HepG2 (cell line): ENCODE data around the gene CHKB. TPM values are rescaled to one million over a fixed set of nuclear protein-coding genes. Genes with fewer than 3 reads are reported as not detected.
A peak's percentile ranks its signal among the peaks of the same experiment; 100 is the strongest.

Experiments
- ARHGAP35 ChIP-seq: sonication (generic); formaldehyde crosslinking; IDR thresholded peaks from 2 replicates; pipeline ENCODE4 v1.9.0; 2022; ENCODE audit warnings: mild to moderate bottlenecking, inconsistent platforms, moderate library complexity, missing genetic modification reagents, borderline replicate concordance
- CREB1 ChIP-seq, 2 experiments: fragments of 450-650 bp in 1 of 2; IDR thresholded peaks; 2 replicates each; pipeline ENCODE4 v1.6.1; 2016 to 2017; ENCODE audit warnings: control low read depth in 1 of 2, mild to moderate bottlenecking in 1 of 2, missing compliant biosample characterization in 1 of 2, missing genetic modification characterization in 1 of 2
- KDM6A ChIP-seq: IDR thresholded peaks from 2 replicates; pipeline ENCODE4 v1.6.1; 2016; ENCODE audit warnings: low read depth
- MED13 ChIP-seq: sonication (generic); formaldehyde crosslinking; IDR thresholded peaks from 2 replicates; pipeline ENCODE4 v1.5.0; 2020; ENCODE audit warnings: missing genetic modification reagents
- MIXL1 ChIP-seq: IDR thresholded peaks from 2 replicates; pipeline ENCODE4 v1.6.1; 2016
- NFKBIZ ChIP-seq: IDR thresholded peaks from 2 replicates; pipeline ENCODE4 v1.6.1; 2018; ENCODE audit warnings: missing genetic modification reagents, missing compliant biosample characterization
- NPAS2 ChIP-seq: sonication (generic); formaldehyde crosslinking; IDR thresholded peaks from 2 replicates; pipeline ENCODE4 v1.8.0; 2022; ENCODE audit warnings: mild to moderate bottlenecking, missing genetic modification reagents, borderline replicate concordance
- NR2F6 ChIP-seq, 2 experiments: IDR thresholded peaks; 2 replicates each; pipeline ENCODE4 v1.6.1; 2016; ENCODE audit warnings: antibody characterized with exemption in 1 of 2, mild to moderate bottlenecking in 1 of 2
- ONECUT2 ChIP-seq: sonication (generic); formaldehyde crosslinking; IDR thresholded peaks from 2 replicates; pipeline ENCODE4 v1.4.0; 2020; ENCODE audit warnings: missing genetic modification reagents
- PRPF4 ChIP-seq: fragments of 200-400 bp; formaldehyde crosslinking; IDR thresholded peaks from 2 replicates; pipeline ENCODE4 v1.6.1; 2016; ENCODE audit warnings: low read length, low read depth; ENCODE audit not compliant: poor library complexity, severe bottlenecking
- RFX1 ChIP-seq: fragments of 450-650 bp; IDR thresholded peaks from 2 replicates; pipeline ENCODE4 v1.6.1; 2017
- SAP130 ChIP-seq: IDR thresholded peaks from 2 replicates; pipeline ENCODE4 v1.6.1; 2016; ENCODE audit warnings: low read depth
- SNAPC5 ChIP-seq: sonication (generic); formaldehyde crosslinking; IDR thresholded peaks from 2 replicates; pipeline ENCODE4 v1.8.1; 2023; ENCODE audit warnings: mild to moderate bottlenecking, missing genetic modification reagents, borderline replicate concordance
- STAG1 ChIP-seq: sonication (generic); formaldehyde crosslinking; IDR thresholded peaks from 2 replicates; pipeline ENCODE4 v1.4.0; 2020; ENCODE audit warnings: missing genetic modification reagents
- ZBTB38 ChIP-seq: sonication (generic); formaldehyde crosslinking; IDR thresholded peaks from 2 replicates; pipeline ENCODE4 v1.5.1; 2020; ENCODE audit warnings: mild to moderate bottlenecking, missing genetic modification reagents
- ZBTB39 ChIP-seq: sonication (generic); formaldehyde crosslinking; IDR thresholded peaks from 2 replicates; pipeline ENCODE4 v1.5.0; 2020; ENCODE audit warnings: missing genetic modification reagents
- ZFP36 ChIP-seq: fragments of 150-350 bp; IDR thresholded peaks from 2 replicates; pipeline ENCODE4 v1.6.1; 2018; ENCODE audit warnings: borderline replicate concordance, low read length, low read depth; ENCODE audit not compliant: partially characterized antibody
- ZFP36L1 ChIP-seq: sonication (generic); formaldehyde crosslinking; IDR thresholded peaks from 2 replicates; pipeline ENCODE4 v1.8.0; 2022; ENCODE audit warnings: mild to moderate bottlenecking, missing genetic modification reagents, moderate library complexity
- ZFP37 ChIP-seq: sonication (generic); formaldehyde crosslinking; IDR thresholded peaks from 2 replicates; pipeline ENCODE4 v1.4.0; 2020; ENCODE audit warnings: missing genetic modification reagents, borderline replicate concordance
- ZNF253 ChIP-seq: sonication (generic); formaldehyde crosslinking; IDR thresholded peaks from 2 replicates; pipeline ENCODE4 v1.8.0; 2022; ENCODE audit warnings: mild to moderate bottlenecking, missing genetic modification reagents, borderline replicate concordance
- ZNF331 ChIP-seq: sonication (generic); formaldehyde crosslinking; IDR thresholded peaks from 2 replicates; pipeline ENCODE4 v1.4.0; 2020; ENCODE audit warnings: missing genetic modification reagents
- ZNF33A ChIP-seq: sonication (generic); formaldehyde crosslinking; IDR thresholded peaks from 2 replicates; pipeline ENCODE4 v1.5.1; 2020; ENCODE audit warnings: missing genetic modification reagents, mild to moderate bottlenecking, moderate library complexity, borderline replicate concordance
- ZNF451 ChIP-seq: sonication (generic); formaldehyde crosslinking; IDR thresholded peaks from 2 replicates; pipeline ENCODE4 v1.5.0; 2020; ENCODE audit warnings: mild to moderate bottlenecking, missing genetic modification reagents
- ZNF501 ChIP-seq: sonication (generic); formaldehyde crosslinking; IDR thresholded peaks from 2 replicates; pipeline ENCODE4 v1.5.1; 2020; ENCODE audit warnings: mild to moderate bottlenecking, moderate library complexity, missing genetic modification reagents
- polyA plus RNA-seq, 8 experiments: library from polyadenylated mRNA; depleted of rRNA in 3 of 8; stranded (reverse) in 7 of 8; unstranded in 1 of 8; fragments of >200 nt; fragmentation: Illumina TruSeq in 4 of 8; extraction: Trizol in 4 of 8; gene quantifications; 2 replicates each; pipeline versions ENCODE4 v1.2.1 to v1.2.3, GENCODE V29; 2011 to 2016; ENCODE audit warnings: low read depth in 4 of 8, missing spikeins in 1 of 8, mixed read lengths in 1 of 8; ENCODE audit not compliant: insufficient read depth in 1 of 8
- total RNA-seq, 5 experiments: library from RNA; depleted of rRNA; stranded (reverse); fragments of >200 nt; fragmentation: Illumina TruSeq; extraction: Trizol; gene quantifications; 2 replicates each; pipeline ENCODE4 v1.2.3, GENCODE V29; 2016; ENCODE audit warnings: low read depth in 1 of 5
- TF ChIP-seq, protein P1 (sequence below): sonication (generic); formaldehyde crosslinking; IDR thresholded peaks from 2 replicates; pipeline ENCODE4 v1.4.0; 2020; ENCODE audit warnings: missing genetic modification reagents
- TF ChIP-seq, protein P2 (sequence below): IDR thresholded peaks from 2 replicates; pipeline ENCODE4 v1.6.1; 2016; ENCODE audit warnings: mild to moderate bottlenecking
- TF ChIP-seq, protein P3 (sequence below): sonication (generic); formaldehyde crosslinking; conservative IDR thresholded peaks from 2 replicates; pipeline ENCODE4 v1.4.0; 2020; ENCODE audit warnings: missing genetic modification reagents

Gene CHKB
- total and polyA plus RNA-seq, 2 of the 13 experiments (the other 11 are each of a cell fraction or from before 2014, with no cell fraction given) = 24.5 to 42.7 TPM

DNA sequence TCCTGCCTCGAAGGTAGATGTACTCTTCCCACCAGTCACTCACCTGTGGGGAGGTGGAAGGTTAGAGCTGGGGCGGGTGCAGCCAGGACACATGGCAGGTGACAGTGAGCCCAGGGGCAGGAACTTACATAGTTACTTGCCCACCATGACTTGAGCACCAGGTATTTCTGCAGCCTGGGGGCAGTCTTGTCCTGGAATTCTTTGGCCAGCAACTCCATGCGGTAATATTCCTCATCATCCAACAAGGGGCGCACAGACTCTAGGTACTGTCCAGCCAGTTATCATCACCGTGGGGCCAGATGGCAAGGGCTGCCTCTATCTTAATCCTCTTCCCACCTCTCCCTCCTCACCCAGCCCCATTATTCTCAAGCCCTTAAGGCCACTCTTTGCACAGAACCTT, 6.6 kb downstream of the CHKB start (continued):
- TF ChIP-seq, protein P1, sequence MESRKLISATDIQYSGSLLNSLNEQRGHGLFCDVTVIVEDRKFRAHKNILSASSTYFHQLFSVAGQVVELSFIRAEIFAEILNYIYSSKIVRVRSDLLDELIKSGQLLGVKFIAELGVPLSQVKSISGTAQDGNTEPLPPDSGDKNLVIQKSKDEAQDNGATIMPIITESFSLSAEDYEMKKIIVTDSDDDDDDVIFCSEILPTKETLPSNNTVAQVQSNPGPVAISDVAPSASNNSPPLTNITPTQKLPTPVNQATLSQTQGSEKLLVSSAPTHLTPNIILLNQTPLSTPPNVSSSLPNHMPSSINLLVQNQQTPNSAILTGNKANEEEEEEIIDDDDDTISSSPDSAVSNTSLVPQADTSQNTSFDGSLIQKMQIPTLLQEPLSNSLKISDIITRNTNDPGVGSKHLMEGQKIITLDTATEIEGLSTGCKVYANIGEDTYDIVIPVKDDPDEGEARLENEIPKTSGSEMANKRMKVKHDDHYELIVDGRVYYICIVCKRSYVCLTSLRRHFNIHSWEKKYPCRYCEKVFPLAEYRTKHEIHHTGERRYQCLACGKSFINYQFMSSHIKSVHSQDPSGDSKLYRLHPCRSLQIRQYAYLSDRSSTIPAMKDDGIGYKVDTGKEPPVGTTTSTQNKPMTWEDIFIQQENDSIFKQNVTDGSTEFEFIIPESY (CRISPR knock-in tag) = 0 out of 2 replicates have a peak, but pooled peaks have one; percentile 14
- TF ChIP-seq ZBTB39 (CRISPR knock-in tag) (no peak), ZNF501 (CRISPR knock-in tag) (no peak), CREB1 (IDR thresholded peaks at IDR 0.05) (no peak), CREB1 (CRISPR knock-in tag; IDR thresholded peaks at IDR 0.05) (no peak), ZFP36L1 (CRISPR knock-in tag) (no peak), RFX1 (no peak), ZNF451 (no peak), MED13 (no peak), ZNF331 (CRISPR knock-in tag) (peak; percentile 26; the same call in 1 of the 2 replicates), NR2F6 (IDR thresholded peaks at IDR 0.05) (no peak), NR2F6 (CRISPR knock-in tag; IDR thresholded peaks at IDR 0.05) (peak; percentile 17; the same call in 1 of the 2 replicates), NFKBIZ (CRISPR knock-in tag) (no peak), PRPF4 (no peak), MIXL1 (CRISPR knock-in tag) (0 out of 2 replicates have a peak, but pooled peaks have one; percentile 47), SNAPC5 (CRISPR knock-in tag) (no peak), SAP130 (peak; percentile 65), ZFP37 (no peak), ZNF33A (CRISPR knock-in tag) (no peak), ZBTB38 (CRISPR knock-in tag) (0 out of 2 replicates have a peak, but pooled peaks have one; percentile 21), KDM6A (no peak), ONECUT2 (CRISPR knock-in tag) (no peak), STAG1 (peak; percentile 94), ZFP36 (no peak), ARHGAP35 (CRISPR knock-in tag) (no peak), ZNF253 (no peak), NPAS2 (CRISPR knock-in tag) (no peak)
- TF ChIP-seq, protein P2, sequence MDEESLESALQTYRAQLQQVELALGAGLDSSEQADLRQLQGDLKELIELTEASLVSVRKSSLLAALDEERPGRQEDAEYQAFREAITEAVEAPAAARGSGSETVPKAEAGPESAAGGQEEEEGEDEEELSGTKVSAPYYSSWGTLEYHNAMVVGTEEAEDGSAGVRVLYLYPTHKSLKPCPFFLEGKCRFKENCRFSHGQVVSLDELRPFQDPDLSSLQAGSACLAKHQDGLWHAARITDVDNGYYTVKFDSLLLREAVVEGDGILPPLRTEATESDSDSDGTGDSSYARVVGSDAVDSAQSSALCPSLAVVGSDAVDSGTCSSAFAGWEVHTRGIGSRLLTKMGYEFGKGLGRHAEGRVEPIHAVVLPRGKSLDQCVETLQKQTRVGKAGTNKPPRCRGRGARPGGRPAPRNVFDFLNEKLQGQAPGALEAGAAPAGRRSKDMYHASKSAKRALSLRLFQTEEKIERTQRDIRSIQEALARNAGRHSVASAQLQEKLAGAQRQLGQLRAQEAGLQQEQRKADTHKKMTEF = no peak
- TF ChIP-seq, protein P3, sequence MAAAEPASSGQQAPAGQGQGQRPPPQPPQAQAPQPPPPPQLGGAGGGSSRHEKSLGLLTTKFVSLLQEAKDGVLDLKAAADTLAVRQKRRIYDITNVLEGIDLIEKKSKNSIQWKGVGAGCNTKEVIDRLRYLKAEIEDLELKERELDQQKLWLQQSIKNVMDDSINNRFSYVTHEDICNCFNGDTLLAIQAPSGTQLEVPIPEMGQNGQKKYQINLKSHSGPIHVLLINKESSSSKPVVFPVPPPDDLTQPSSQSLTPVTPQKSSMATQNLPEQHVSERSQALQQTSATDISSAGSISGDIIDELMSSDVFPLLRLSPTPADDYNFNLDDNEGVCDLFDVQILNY = no peak
